HCT116 (cell line): ENCODE data around the gene C1orf105.

Experiments used
- CTCF ChIP-seq, 3 experiments: fragments of 200-600 bp in 1 of 3; sonication (generic) in 1 of 3; IDR thresholded peaks in 2 of 3; conservative IDR thresholded peaks in 1 of 3; 2 replicates each; pipeline ENCODE4 v1.5.1; 2012 to 2017; ENCODE audit warnings: low read depth in 2 of 3, low read length in 2 of 3, antibody characterized with exemption in 1 of 3, borderline replicate concordance in 1 of 3, control low read depth in 1 of 3, mild to moderate bottlenecking in 1 of 3, mixed read lengths in 1 of 3, mixed run types in 1 of 3, moderate library complexity in 1 of 3; ENCODE audit not compliant: insufficient read depth in 1 of 3
- POLR2AphosphoS5 ChIP-seq: IDR thresholded peaks from 2 replicates; pipeline ENCODE4 v1.6.1; 2011; ENCODE audit warnings: mild to moderate bottlenecking, low read depth, low read length, moderate library complexity
- SIN3A ChIP-seq: IDR thresholded peaks from 2 replicates; pipeline ENCODE4 v1.6.1; 2012; ENCODE audit warnings: low read depth

- no peak for TF ChIP-seq CTCF (IDR thresholded peaks at IDR 0.05 in 2 of 3, conservative IDR thresholded peaks at IDR 0.05 in 1 of 3; ENCODE audit: borderline replicate concordance in 1 of 3, insufficient read depth in 1 of 3, low read depth in 2 of 3, low read length in 2 of 3)
- no peak for TF ChIP-seq POLR2AphosphoS5
- TF ChIP-seq SIN3A = peak; percentile 56
These were observed 79.2 kb downstream of the C1orf105 start for GRCh38 chr1:172499636-172500141.
